D341Med (cell line): ENCODE results near the gene NBPF4.
"Not testable (repeated sequence)": the region's sequence is repeated elsewhere in the genome, so short reads cannot be mapped to it uniquely, and the experiment has no call there.

Experiments used
- DNase-seq: peaks from one replicate; pipeline ENCODE4 v3.0.0; 2012; ENCODE audit warnings: low spot score

NBPF4 gene

GRCh38 chr1:108211014-108211413, 32.9 kb downstream of the NBPF4 start:
- DNase-seq: no peak

DNA sequence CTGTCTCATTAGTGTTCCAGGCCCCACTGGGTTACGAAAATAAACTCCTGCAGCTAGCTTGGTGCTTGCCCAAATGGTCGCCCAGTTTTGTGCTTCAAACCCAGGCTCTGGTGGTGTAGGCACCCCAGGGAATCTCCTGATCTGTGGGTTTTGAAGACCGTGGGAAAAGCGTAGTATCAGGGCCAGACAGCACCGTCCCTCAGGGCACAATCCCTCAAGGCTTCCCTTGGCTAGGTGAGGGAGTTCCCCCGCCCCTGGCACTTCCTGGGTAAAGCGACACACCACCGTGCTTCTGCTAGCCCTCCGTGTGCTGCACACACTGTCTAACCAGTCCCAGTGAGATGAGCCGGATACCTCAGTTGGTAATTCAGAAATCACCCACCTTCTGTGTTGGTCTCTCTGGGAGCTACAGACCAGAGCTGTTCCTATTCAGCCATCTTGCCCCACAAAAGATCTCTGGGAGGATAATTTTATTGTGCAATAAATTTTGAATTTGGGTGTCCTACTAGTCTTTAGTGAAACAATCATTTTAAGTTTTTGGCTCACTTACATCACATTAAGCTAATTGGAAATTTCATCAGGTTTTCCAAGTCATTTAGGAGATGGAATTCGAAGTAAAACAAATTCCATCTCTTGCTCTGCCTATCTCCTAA, 34.3 kb downstream of the NBPF4 start:
- no peak for DNase-seq

DNA sequence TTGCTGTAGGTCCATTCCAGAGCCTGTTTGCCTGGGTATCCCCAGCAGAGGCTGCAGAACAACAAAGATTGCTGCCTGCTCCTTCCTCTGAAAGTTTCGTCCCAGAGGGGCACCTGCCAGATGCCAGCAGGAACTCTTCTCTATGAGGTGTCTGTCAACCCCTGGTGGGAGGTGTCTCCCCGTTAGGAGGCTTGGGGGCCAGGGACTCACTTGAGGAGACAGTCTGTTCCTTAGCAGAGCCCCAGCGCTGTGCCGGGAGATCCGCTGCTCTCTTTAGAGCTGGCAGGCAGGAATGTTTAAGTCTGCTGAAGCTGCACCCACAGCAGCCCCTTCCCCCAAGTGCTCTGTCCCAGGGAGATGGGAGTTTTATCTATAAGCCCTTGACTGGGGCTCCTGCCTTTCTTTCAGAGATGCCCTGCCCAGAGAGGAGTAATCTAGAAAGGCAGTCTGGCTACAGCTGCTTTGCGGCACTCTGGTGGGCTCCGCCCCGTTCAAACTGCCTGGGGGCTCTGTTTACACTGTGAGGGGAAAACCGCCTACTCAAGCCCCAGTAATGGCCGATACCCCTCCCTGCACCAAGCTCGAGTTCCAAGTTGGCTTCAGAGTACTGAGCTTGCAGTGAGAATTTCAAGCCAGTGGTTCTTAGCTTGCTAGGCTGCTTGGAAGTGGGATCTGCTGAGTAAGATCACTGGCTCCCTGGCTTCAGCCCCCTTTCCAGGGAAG, 35.0 kb downstream of the NBPF4 start:
- DNase-seq: no peak

DNA sequence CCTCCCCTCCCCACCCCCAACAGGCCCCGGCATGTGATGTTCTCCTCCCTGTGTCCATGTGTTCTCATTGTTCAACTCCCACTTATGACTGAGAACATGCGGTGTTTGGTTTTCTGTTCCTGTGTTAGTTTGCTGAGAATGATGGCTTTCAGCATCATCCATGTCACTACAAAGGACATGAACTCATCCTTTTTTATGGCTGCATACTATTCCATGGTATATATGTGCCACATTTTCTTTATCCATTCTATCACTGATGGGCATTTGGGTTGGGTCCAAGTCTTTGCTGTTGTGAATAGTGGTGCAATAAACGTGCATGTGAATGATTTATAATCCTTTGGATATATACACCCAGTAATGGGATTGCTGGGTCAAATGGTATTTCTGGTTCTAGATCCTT, 40.3 kb downstream of the NBPF4 start:
- DNase-seq: not testable (repeated sequence)

GRCh38 chr1:108201687-108202086, 42.2 kb downstream of the NBPF4 start:
- DNase-seq: no peak

- DNase-seq: peak; percentile 75
Measured at GRCh38 chr1:108200687-108201051, 43.2 kb downstream of the NBPF4 start.

GRCh38 chr1:108199781-108200686, 43.8 kb downstream of the NBPF4 start, which contains the start of gene SLC25A24:
SLC25A24 (minus strand) TSS chr1:108200343; CDS start chr1:108200138, 205 bp downstream.
- peak; percentile 90 for DNase-seq

DNA sequence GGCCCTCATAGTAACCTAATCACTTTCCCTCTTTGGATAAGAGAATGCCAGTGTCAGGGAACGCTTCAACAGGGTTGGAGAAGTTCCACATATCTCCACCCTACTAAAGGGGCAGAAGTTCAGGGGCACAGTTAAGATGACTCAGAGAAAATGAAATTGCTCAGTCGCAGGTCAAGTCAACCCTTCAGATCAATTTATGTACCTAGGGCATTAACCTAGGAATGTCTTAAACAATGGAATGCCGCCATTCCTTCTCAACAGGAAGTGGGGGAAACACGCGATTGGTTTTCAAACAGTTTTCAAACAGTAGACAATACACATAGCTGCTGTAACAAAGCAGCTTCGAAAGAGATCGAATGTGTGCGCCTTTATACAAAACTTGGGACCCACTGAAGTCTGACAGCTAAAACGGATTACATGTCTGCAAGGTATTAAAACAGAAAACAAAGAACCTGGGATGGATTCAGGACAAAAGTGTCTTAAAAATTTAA, 44.6 kb downstream of the NBPF4 start:
- DNase-seq: no peak

DNA sequence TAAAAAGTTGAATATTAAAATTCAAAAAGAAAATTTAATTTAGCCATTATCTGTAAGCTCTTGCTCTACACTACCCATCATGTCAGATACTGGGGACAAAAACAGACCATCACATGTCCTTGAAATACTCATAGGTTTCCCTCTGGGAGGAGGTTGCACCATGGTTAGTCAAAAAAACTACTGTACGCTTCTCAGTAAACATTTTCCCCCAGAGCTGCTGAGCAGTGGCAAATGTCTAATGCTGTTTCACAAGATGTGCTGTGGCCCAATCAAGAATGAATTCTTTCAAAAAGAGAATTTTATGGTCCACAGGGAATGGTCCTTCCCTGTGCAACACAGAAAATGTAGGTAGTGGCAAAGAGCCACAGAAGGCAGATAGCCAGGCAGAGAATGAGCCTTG, 49.8 kb downstream of the NBPF4 start:
- DNase-seq: no peak

- DNase-seq: no peak
Measured at GRCh38 chr1:108193333-108193732, 50.5 kb downstream of the NBPF4 start.

DNA sequence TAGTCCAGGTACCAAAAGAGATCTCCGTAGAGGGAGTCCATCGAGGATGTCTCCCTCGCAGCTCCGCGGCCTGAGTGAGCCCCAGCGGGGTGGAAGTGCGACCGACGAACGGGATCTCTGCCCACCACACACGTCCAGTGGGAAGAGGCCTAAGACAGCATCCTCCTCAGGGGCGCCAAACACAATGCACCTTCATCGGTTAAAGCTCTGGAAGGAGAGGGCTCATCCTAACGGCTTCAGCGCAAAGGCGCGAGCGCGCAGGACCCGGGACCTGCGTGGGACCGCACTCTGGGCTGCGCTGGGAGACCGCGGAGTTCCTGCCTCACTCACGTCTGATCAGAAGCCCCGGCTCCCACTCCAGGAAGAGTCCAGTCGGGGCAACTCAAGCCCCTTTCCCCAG, 51.3 kb downstream of the NBPF4 start:
- no peak for DNase-seq

DNA sequence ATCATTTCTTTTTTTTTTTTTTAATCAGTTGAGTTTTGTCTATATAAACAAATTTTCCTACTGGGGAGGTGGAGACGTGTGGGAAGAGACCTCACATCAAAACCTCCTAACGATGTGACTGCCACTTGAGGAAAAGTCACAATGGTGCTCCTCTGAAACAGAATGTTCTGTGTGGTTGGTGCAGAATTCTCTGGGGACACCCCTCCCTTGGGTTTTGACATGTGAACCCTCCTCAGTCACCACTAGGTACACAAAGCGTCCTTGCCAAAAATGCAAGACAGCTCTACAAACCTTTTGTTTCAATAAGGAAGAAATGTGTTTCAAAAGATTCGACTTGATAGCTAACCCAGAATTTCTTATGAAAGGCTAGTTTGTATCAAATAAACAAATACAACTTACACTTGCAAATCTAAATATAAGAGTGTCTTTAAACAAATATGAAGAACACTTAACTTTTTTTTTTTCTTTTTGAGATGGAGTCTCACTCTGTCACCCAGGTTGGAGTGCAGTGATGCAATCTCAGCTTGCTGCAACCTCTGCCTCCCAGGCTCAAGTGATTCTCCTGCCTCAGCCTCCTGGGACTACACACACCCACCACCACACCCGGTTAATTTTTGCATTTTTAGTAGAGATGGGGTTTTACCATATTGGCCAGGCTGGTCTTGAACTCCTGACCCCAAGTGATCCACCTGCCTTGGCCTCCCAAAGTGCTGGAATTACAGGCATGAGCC, 53.0 kb downstream of the NBPF4 start:
- no peak for DNase-seq

- DNase-seq: no peak
Measured at GRCh38 chr1:108190001-108190634, 53.8 kb downstream of the NBPF4 start.

GRCh38 chr1:108188801-108189200, 55.1 kb downstream of the NBPF4 start:
- no peak for DNase-seq

DNA sequence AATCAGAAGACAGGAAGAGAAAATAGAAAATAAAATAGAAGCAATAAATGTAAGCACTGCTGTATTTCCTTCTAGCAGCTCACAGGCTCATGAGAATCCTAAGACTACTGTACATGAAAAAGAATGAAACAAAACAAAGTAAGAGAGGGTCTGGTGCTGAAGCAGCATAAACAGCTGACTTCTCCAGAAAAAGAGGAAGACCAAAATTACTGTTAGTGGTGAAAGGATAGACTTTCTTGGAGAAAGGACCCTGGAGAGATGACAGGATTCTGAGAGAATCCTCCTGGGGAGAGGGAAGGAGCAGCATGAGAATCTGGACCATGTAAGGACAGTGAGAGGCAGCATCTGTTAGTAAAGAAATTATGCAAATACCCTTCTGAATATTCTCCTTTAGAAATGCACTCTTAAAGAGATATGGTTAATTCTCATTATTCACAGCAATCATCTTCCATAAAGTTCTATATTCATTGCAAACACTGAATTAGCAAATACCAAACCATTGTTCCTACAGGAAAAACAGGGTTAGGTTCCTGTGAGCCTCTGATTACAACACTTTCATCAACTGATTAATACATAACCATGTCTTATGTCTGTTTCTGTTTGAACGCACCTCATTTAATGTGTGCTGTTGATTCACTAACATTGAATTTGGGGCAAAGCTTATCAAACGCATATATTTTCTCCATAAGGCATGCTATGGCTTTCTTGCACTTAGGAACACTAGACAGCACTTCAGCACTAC, 60.7 kb downstream of the NBPF4 start:
- DNase-seq: no peak

GRCh38 chr1:108179018-108179417, 64.9 kb downstream of the NBPF4 start:
- no peak for DNase-seq
